Right lobe of liver (tissue), 4 donors: ENCODE measurements around the gene COL6A5.

Source experiments
- CTCF ChIP-seq, 4 donors: fragments of 200-600 bp in 3 of 4; fragments of 450-650 bp in 1 of 4; IDR thresholded peaks; one replicate each; pipeline versions ENCODE4 v1.5.1 to v1.8.0; 2016 to 2022; ENCODE audit warnings: antibody characterized with exemption in 4 of 4, mild to moderate bottlenecking in 2 of 4
- POLR2A ChIP-seq: fragments of 450-650 bp; IDR thresholded peaks from one replicate; pipeline ENCODE4 v1.6.1; 2017; ENCODE audit warnings: antibody characterized with exemption, mild to moderate bottlenecking
- donor health status: DM: no; HTN: no; CAD: no.
- donor health status: DM: no; HTN: no; CAD: no.
- donor health status: DM: no; HTN: yes; CAD: no.

- TF ChIP-seq CTCF (IDR thresholded peaks at IDR 0.05) (no peak), POLR2A (no peak)
Measured at GRCh38 chr3:130515755-130516154, 170.3 kb downstream of the COL6A5 start.
